PFSK-1 (cell line): ENCODE measurements around the gene CORIN.

Source experiments
- POLR2AphosphoS5 ChIP-seq: IDR thresholded peaks from 2 replicates; pipeline ENCODE4 v1.6.1; 2012; ENCODE audit warnings: low read depth, mild to moderate bottlenecking, control low read depth, low read length, moderate library complexity
- REST ChIP-seq, 2 experiments: IDR thresholded peaks; 2 replicates each; pipeline versions ENCODE4 v1.6.1 to v1.8.0; 2011 to 2012; ENCODE audit warnings: low read depth in 2 of 2, low read length in 2 of 2, control low read depth in 1 of 2, inconsistent platforms in 1 of 2, mild to moderate bottlenecking in 1 of 2, moderate library complexity in 1 of 2; ENCODE audit not compliant: insufficient read depth in 1 of 2
- SIN3A ChIP-seq: IDR thresholded peaks from 2 replicates; pipeline ENCODE4 v1.6.1; 2012; ENCODE audit warnings: mild to moderate bottlenecking, low read length, moderate library complexity, borderline replicate concordance; ENCODE audit not compliant: insufficient read depth
- TAF1 ChIP-seq: IDR thresholded peaks from 2 replicates; pipeline ENCODE4 v1.6.1; 2012; ENCODE audit warnings: low read length, control low read depth, borderline replicate concordance; ENCODE audit not compliant: insufficient read depth

GRCh38 chr4:47819178-47819577 lies 18.7 kb downstream of the CORIN start:
- TF ChIP-seq POLR2AphosphoS5: no peak
- TF ChIP-seq REST (IDR thresholded peaks at IDR 0.05; ENCODE audit: insufficient read depth in 1 of 2, low read depth in 2 of 2, low read length in 2 of 2): no peak
- no peak for TF ChIP-seq TAF1
- TF ChIP-seq SIN3A: no peak
